Left ventricle myocardium inferior (tissue), 1 donor: ENCODE measurements around the gene SRRT. TPM values are rescaled to one million over a fixed set of nuclear protein-coding genes. Genes with fewer than 3 reads are reported as not detected.

Experiments used
- DNase-seq: peaks from one replicate; pipeline ENCODE4 v3.0.0-alpha.2; 2020
- H3K27ac ChIP-seq: fragments of 200-600 bp; replicated peaks from 2 replicates; pipeline ENCODE4 v1.8.0; 2021
- H3K27me3 ChIP-seq: fragments of 200-600 bp; 2 replicates; pipeline ENCODE4 v1.8.0; 2021; ENCODE audit warnings: low read depth
- H3K36me3 ChIP-seq: fragments of 200-600 bp; 2 replicates; pipeline ENCODE4 v1.8.0; 2021
- H3K4me1 ChIP-seq: fragments of 200-600 bp; 2 replicates; pipeline ENCODE4 v1.8.0; 2021
- H3K4me3 ChIP-seq: fragments of 200-600 bp; 2 replicates; pipeline ENCODE4 v1.8.0; 2021; ENCODE audit warnings: mild to moderate bottlenecking, moderate library complexity
- H3K9me3 ChIP-seq: fragments of 200-600 bp; replicated peaks from 2 replicates; pipeline ENCODE4 v1.8.0; 2021
- CTCF ChIP-seq: fragments of 200-600 bp; IDR thresholded peaks from 2 replicates; pipeline ENCODE4 v1.8.0; 2021; ENCODE audit warnings: antibody characterized with exemption, mild to moderate bottlenecking, borderline replicate concordance
- intact Hi-C: fragments of 100-400 bp; cut with micrococcal nuclease; formaldehyde crosslinking; loops from one replicate; pipeline ENCODE4 v1.11.0; 2022
- total RNA-seq: library from RNA; stranded (reverse); fragmentation: NEBNext Ultra II Directional; extraction: Animal tissue kit (Norgen Biotek cat#: 25700); gene quantifications from one replicate; pipeline ENCODE4 v1.2.1, GENCODE V29; 2021
- donor health status: DM: no; HTN: yes; CAD: no; lungs with severe emphysema.

SRRT gene
- total RNA-seq, 1 donor from 2014 or later, result 51.3 TPM

DNA sequence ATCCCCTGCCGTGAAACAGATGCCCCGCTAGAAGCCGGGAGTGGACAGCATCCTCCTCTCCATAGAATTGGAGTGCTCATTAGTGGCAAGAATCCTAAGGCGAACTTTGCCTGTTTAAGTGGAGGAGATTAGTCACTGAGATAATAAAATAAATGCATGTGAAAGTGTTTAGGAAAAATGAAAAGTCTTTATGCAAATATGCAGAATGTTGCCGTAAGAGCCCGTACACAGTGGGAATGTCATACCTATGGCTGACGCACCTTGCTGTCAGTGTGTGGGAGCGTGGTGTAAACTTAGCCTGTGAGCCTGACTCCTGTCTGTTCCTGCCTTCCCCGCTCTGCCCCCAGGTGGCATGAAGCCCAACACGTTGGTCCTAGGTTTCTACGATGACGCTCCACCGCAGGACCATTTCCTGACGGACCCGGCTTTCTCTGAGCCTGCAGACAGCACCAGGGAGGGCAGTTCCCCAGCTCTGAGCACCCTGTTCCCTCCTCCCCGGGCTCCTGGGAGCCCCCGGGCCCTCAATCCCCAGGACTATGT is 9.5 kb upstream of the SRRT start:
- H3K4me3 ChIP-seq, result no peak overlapping the region

DNA sequence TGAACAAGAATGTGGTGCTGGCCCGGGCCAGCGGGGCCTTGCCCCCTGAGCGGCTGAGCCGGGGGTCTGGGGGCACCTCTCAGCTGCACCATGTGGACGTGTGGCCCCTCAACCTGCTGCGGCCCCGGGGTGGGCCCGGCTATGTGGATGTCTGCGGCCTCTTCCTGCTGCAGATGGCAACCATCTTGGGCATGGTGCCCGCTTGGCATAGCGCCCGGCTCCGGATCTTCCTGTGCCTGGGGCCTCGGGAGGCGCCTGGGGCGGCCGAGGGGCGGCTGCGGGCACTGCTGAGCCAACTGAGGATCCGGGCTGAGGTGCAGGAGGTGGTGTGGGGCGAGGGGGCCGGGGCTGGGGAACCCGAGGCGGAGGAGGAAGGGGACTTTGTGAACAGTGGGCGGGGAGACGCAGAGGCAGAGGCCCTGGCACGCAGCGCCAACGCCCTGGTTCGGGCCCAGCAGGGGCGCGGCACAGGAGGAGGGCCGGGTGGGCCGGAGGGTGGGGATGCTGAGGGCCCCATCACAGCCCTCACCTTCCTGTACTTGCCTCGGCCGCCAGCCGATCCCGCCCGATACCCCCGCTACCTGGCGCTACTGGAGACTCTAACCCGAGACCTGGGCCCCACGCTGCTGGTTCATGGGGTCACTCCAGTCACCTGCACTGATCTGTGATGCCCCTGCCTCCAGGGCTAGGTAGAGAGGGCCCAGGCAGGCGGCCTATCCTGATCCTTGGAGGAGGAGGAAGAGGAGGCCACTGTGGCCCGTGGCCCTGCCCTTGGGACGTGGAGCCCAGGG is 8.8 kb upstream of the SRRT start:
- TF ChIP-seq CTCF, result no peak
- Histone ChIP-seq H3K27me3 (no peaks in the 10 kb centered on the region), H3K36me3 (peaks cover 19% of the 10 kb centered on the region), H3K4me3 (peak overlapping the region; percentile 84), H3K27ac (peak overlapping the region; percentile 91), H3K4me1 (peaks cover 47% of the 10 kb centered on the region), H3K9me3 (no peaks in the 10 kb centered on the region)
- peak; percentile 81 for DNase-seq
- intact Hi-C loops, result no loop called here

More for the DNA sequence above, 9.5 kb upstream of the SRRT start:
- peaks cover 19% of the 10 kb centered on the region for H3K36me3 ChIP-seq
- intact Hi-C loops, result no loop called here
- DNase-seq, result no peak
- no peak for TF ChIP-seq CTCF
- peak overlapping the region; percentile 91 for H3K27ac ChIP-seq
- no peaks in the 10 kb centered on the region for H3K9me3 ChIP-seq
- H3K4me1 ChIP-seq, result peaks cover 47% of the 10 kb centered on the region
- H3K27me3 ChIP-seq, result no peaks in the 10 kb centered on the region

DNA sequence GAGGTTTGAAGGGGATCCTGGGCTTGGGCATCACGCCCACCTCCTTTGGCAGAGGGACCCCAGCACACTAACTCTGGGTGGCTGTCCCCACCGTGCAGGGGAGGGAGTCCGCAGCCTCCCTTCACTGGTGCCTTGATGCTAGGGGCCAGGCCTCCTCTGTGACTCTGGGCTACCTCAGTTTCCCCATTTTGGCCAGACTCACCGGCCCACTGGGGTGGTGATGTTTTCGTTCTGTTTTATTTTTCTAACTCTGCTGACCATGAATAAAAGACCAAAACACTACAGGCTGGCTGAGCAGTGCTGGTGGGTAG is 8.2 kb upstream of the SRRT start:
- intact Hi-C loops, result no loop called here
- Histone ChIP-seq H3K4me3 (peak overlapping the region; percentile 84), H3K4me1 (peaks cover 47% of the 10 kb centered on the region), H3K27ac (peak overlapping the region; percentile 91), H3K27me3 (no peaks in the 10 kb centered on the region), H3K9me3 (no peaks in the 10 kb centered on the region), H3K36me3 (peaks cover 19% of the 10 kb centered on the region)
- no peak for TF ChIP-seq CTCF
- no peak for DNase-seq

- Histone ChIP-seq H3K27me3 (no peaks in the 10 kb centered on the region), H3K36me3 (peaks cover 23% of the 10 kb centered on the region), H3K4me3 (peak within 1 kb of the TSS; percentile 84), H3K9me3 (no peaks in the 10 kb centered on the region), H3K4me1 (peaks cover 47% of the 10 kb centered on the region), H3K27ac (peak within 1 kb of the TSS; percentile 91)
- DNase-seq, result peak; percentile 88
- TF ChIP-seq CTCF, result no peak
- intact Hi-C loops, result no loop called here
Measured at GRCh38 chr7:100867040-100867775, 7.7 kb upstream of the SRRT start, which contains the start of gene TRIP6. TSS of gene TRIP6 (plus strand) at chr7:100867387. CDS start at chr7:100867498, 111 bp downstream.

DNA sequence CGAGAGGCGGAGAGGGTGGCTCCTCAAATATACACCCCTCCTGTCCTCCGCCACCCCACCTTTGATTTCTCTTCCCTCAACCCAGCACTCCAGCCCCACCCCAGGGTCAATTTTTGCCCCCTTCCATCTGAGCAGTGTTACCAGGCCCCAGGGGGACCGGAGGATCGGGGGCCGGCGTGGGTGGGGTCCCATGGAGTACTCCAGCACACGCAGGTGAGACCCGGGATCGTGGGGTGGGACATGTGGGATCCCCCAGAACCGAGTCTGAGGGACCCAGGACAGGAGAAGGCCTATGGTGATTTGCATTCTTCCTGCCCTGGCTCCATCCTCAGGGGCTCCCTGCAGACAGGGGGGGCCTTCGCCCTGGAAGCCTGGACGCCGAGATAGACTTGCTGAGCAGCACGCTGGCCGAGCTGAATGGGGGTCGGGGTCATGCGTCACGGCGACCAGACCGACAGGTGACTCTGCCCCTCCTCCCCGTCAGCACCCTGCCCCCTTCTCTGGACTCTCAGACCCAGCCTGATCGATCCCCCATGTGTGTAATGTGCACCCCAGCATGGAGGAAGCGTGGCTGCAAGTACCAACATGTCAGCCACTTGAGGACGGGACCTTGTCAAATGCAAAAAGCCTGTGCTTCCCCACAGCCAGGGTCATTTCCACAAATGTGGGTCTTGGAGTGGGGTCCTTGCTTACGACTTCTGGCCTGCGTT is 7.0 kb upstream of the SRRT start:
- no peaks in the 10 kb centered on the region for H3K9me3 ChIP-seq
- peaks cover 46% of the 10 kb centered on the region for H3K4me1 ChIP-seq
- intact Hi-C loops, result no loop called here
- H3K4me3 ChIP-seq, result peak overlapping the region; percentile 84
- H3K36me3 ChIP-seq, result peaks cover 31% of the 10 kb centered on the region
- H3K27ac ChIP-seq, result peak overlapping the region; percentile 91
- TF ChIP-seq CTCF, result no peak
- DNase-seq, result no peak
- no peaks in the 10 kb centered on the region for H3K27me3 ChIP-seq
